SW480 (cell line): ENCODE results near the gene CFAP299.
"Not testable (repeated sequence)": the region's sequence is repeated elsewhere in the genome, so short reads cannot be mapped to it uniquely, and the experiment has no call there.

Source experiments
- DNase-seq: peaks from one replicate; pipeline ENCODE4 v3.0.0-alpha.2; 2016; ENCODE audit warnings: low spot score

CFAP299 gene

GRCh38 chr4:80730158-80730557 lies 394.6 kb downstream of the CFAP299 start:
- no peak for DNase-seq

- DNase-seq, result no peak
Measured at GRCh38 chr4:80731436-80731835, 395.9 kb downstream of the CFAP299 start.

GRCh38 chr4:80732010-80732409 lies 396.5 kb downstream of the CFAP299 start:
- no peak for DNase-seq

- no peak for DNase-seq
Measured at GRCh38 chr4:80740375-80740774, 404.8 kb downstream of the CFAP299 start.

- DNase-seq, result not testable (repeated sequence)
Measured at GRCh38 chr4:80749558-80749957, 414.0 kb downstream of the CFAP299 start.

- no peak for DNase-seq
Measured at GRCh38 chr4:80751200-80751599, 415.7 kb downstream of the CFAP299 start.

- no peak for DNase-seq
Measured at GRCh38 chr4:80767944-80768343, 432.4 kb downstream of the CFAP299 start.

GRCh38 chr4:80776168-80776567 lies 440.6 kb downstream of the CFAP299 start:
- DNase-seq, result no peak

GRCh38 chr4:80781431-80781830 lies 445.9 kb downstream of the CFAP299 start:
- DNase-seq, result no peak

- DNase-seq, result no peak
Measured at GRCh38 chr4:80787306-80787705, 451.8 kb downstream of the CFAP299 start.

- no peak for DNase-seq
Measured at GRCh38 chr4:80788798-80789197, 453.3 kb downstream of the CFAP299 start.

GRCh38 chr4:80790152-80790551 lies 454.6 kb downstream of the CFAP299 start:
- DNase-seq, result no peak

GRCh38 chr4:80793660-80794059 lies 458.1 kb downstream of the CFAP299 start:
- DNase-seq, result not testable (repeated sequence)

- DNase-seq, result no peak
Measured at GRCh38 chr4:80798082-80798481, 462.6 kb downstream of the CFAP299 start.

- not testable (repeated sequence) for DNase-seq
Measured at GRCh38 chr4:80800719-80801118, 465.2 kb downstream of the CFAP299 start.

- DNase-seq, result no peak
Measured at GRCh38 chr4:80803337-80803736, 467.8 kb downstream of the CFAP299 start.

GRCh38 chr4:80806472-80806871 lies 470.9 kb downstream of the CFAP299 start:
- no peak for DNase-seq

GRCh38 chr4:80809039-80809729 lies 473.7 kb downstream of the CFAP299 start:
- no peak for DNase-seq

GRCh38 chr4:80811406-80811805 lies 475.9 kb downstream of the CFAP299 start:
- DNase-seq, result no peak

- DNase-seq, result no peak
Measured at GRCh38 chr4:80812145-80812544, 476.6 kb downstream of the CFAP299 start.

GRCh38 chr4:80814266-80814665 lies 478.7 kb downstream of the CFAP299 start:
- no peak for DNase-seq

GRCh38 chr4:80831383-80832361 lies 496.1 kb downstream of the CFAP299 start:
- no peak for DNase-seq

- DNase-seq, result no peak
Measured at GRCh38 chr4:80839281-80839680, 503.8 kb downstream of the CFAP299 start.
